IMR-90 (cell line): ENCODE results near the gene PLCB4. TPM values are rescaled to one million over a fixed set of nuclear protein-coding genes. Genes with fewer than 3 reads are reported as not detected.

Source experiments
- ATAC-seq: fragments of 200-7000 bp; cut with Tn5 transposase; 2 replicates; pipeline ENCODE4 v1.9.1; 2020; ENCODE audit warnings: low read depth, mild to moderate bottlenecking, moderate library complexity
- BruUV-seq: library from RNA; stranded (reverse); fragments of 400-500 nt; replicated peaks from 2 replicates; lab custom pipeline; 2021; lab: Mats Ljungman, UMichigan
- CTCF ChIA-PET: fragments of 300-600 bp; formaldehyde crosslinking; extraction: SDS; loops from one replicate; lab custom pipeline; 2021; ENCODE audit warnings: antibody characterized with exemption; lab: Yijun Ruan, JAX
- POLR2A ChIA-PET: fragments of 300-600 bp; sonication (Branson Sonifier 250); formaldehyde crosslinking; loops from one replicate; lab custom pipeline; 2022; ENCODE audit warnings: antibody characterized with exemption; ENCODE audit not compliant: unreplicated experiment; lab: Charles Lee
- DNase-seq: peaks from one replicate; pipeline ENCODE4 v3.0.0; 2013
- H2AFZ ChIP-seq: replicated peaks from 2 replicates; pipeline ENCODE3; 2013; ENCODE audit warnings: low read length, mild to moderate bottlenecking; ENCODE audit not compliant: poor library complexity
- H2AK5ac ChIP-seq: 2 replicates; pipeline ENCODE4 v1.6.1; 2013; ENCODE audit warnings: low read depth, low read length, inconsistent platforms
- H2AK9ac ChIP-seq: replicated peaks from 2 replicates; pipeline ENCODE3; 2013; ENCODE audit warnings: mild to moderate bottlenecking, low read depth, low read length, moderate library complexity; ENCODE audit not compliant: poor library complexity
- H2BK120ac ChIP-seq: 2 replicates; pipeline ENCODE4 v1.6.1; 2013; ENCODE audit warnings: low read depth, low read length, inconsistent platforms
- H2BK15ac ChIP-seq: 3 replicates; pipeline ENCODE4 v1.6.1; 2013; ENCODE audit warnings: low read depth, low read length, inconsistent platforms
- H2BK20ac ChIP-seq: 2 replicates; pipeline ENCODE4 v1.6.1; 2013; ENCODE audit warnings: low read depth, mild to moderate bottlenecking, inconsistent platforms, low read length, moderate library complexity
- H2BK5ac ChIP-seq: 2 replicates; pipeline ENCODE4 v1.6.1; 2013; ENCODE audit warnings: mild to moderate bottlenecking, low read depth, low read length, inconsistent platforms; ENCODE audit not compliant: poor library complexity, severe bottlenecking
- H3K14ac ChIP-seq: replicated peaks from 2 replicates; pipeline ENCODE4 v1.6.1; 2013; ENCODE audit warnings: low read depth, low read length, inconsistent platforms
- H3K18ac ChIP-seq: 2 replicates; pipeline ENCODE4 v1.6.1; 2013; ENCODE audit warnings: low read depth, low read length, control low read depth
- H3K23ac ChIP-seq: 2 replicates; pipeline ENCODE4 v1.6.1; 2013; ENCODE audit warnings: low read depth, low read length, inconsistent platforms
- H3K27ac ChIP-seq: 2 replicates; pipeline ENCODE4 v1.5.1; 2013; ENCODE audit warnings: mild to moderate bottlenecking, control low read depth, low read length; ENCODE audit not compliant: insufficient read depth
- H3K27me3 ChIP-seq: 2 replicates; pipeline ENCODE4 v1.6.1; 2013; ENCODE audit warnings: low read length; ENCODE audit not compliant: control insufficient read depth, insufficient read depth
- H3K36me3 ChIP-seq: 2 replicates; pipeline ENCODE4 v1.6.1; 2013; ENCODE audit warnings: low read length, mixed read lengths; ENCODE audit not compliant: control insufficient read depth, insufficient read depth
- H3K4ac ChIP-seq: 2 replicates; pipeline ENCODE4 v1.6.1; 2013; ENCODE audit warnings: low read depth, low read length, inconsistent platforms
- H3K4me1 ChIP-seq: 2 replicates; pipeline ENCODE4 v1.6.1; 2013; ENCODE audit warnings: low read length, mixed read lengths; ENCODE audit not compliant: control insufficient read depth, insufficient read depth
- H3K4me2 ChIP-seq: 2 replicates; pipeline ENCODE4 v1.6.1; 2013; ENCODE audit warnings: low read depth, mild to moderate bottlenecking, control low read depth, low read length, moderate library complexity
- H3K4me3 ChIP-seq: 2 replicates; pipeline ENCODE4 v1.5.1; 2013; ENCODE audit warnings: low read depth, mild to moderate bottlenecking, control low read depth, low read length, moderate library complexity; ENCODE audit not compliant: insufficient read depth
- H3K56ac ChIP-seq: 2 replicates; pipeline ENCODE4 v1.6.1; 2013; ENCODE audit warnings: low read length, inconsistent platforms; ENCODE audit not compliant: insufficient read depth; ENCODE audit errors: extremely low read depth
- H3K79me1 ChIP-seq, 2 experiments: 2 replicates each; pipeline ENCODE4 v1.6.1; 2013; ENCODE audit warnings: low read length in 2 of 2, inconsistent platforms in 1 of 2, low read depth in 1 of 2
- H3K9ac ChIP-seq: 2 replicates; pipeline ENCODE4 v1.6.1; 2013; ENCODE audit warnings: low read depth, low read length, control low read depth
- H3K9me1 ChIP-seq: 2 replicates; pipeline ENCODE4 v1.6.1; 2013; ENCODE audit warnings: low read length, inconsistent platforms; ENCODE audit not compliant: insufficient read depth
- H3K9me3 ChIP-seq: 2 replicates; pipeline ENCODE4 v1.6.1; 2013; ENCODE audit warnings: low read length; ENCODE audit not compliant: control insufficient read depth, insufficient read depth
- H4K20me1 ChIP-seq: 2 replicates; pipeline ENCODE4 v1.6.1; 2013; ENCODE audit warnings: low read length, inconsistent platforms; ENCODE audit not compliant: insufficient read depth
- H4K5ac ChIP-seq: 2 replicates; pipeline ENCODE4 v1.6.1; 2013; ENCODE audit warnings: mild to moderate bottlenecking, low read depth, low read length, control low read depth
- H4K8ac ChIP-seq, 2 experiments: 2 replicates each; pipeline ENCODE4 v1.6.1; 2013; ENCODE audit warnings: low read depth in 2 of 2, low read length in 2 of 2, control low read depth in 1 of 2, inconsistent platforms in 1 of 2
- H4K91ac ChIP-seq: 2 replicates; pipeline ENCODE4 v1.6.1; 2013; ENCODE audit warnings: low read depth, low read length, inconsistent platforms; ENCODE audit not compliant: insufficient read depth
- BHLHE40 ChIP-seq: fragments of 150-350 bp; IDR thresholded peaks from 2 replicates; pipeline ENCODE4 v1.6.1; 2016; ENCODE audit warnings: mild to moderate bottlenecking, low read depth, low read length
- CEBPB ChIP-seq: IDR thresholded peaks from 2 replicates; pipeline ENCODE4 v1.6.1; 2012; ENCODE audit warnings: low read depth, low read length, improper control_type of control experiment
- CHD1 ChIP-seq: IDR thresholded peaks from 2 replicates; pipeline ENCODE4 v1.6.1; 2012; ENCODE audit warnings: low read depth, low read length, improper control_type of control experiment
- ELK1 ChIP-seq: fragments of 150-350 bp; IDR thresholded peaks from 2 replicates; pipeline ENCODE4 v1.6.1; 2016; ENCODE audit warnings: low read depth, mild to moderate bottlenecking, low read length, moderate library complexity, borderline replicate concordance
- FOS ChIP-seq: fragments of 150-350 bp; IDR thresholded peaks from 2 replicates; pipeline ENCODE4 v1.6.1; 2016; ENCODE audit warnings: low read depth, low read length
- MAFK ChIP-seq: IDR thresholded peaks from 2 replicates; pipeline ENCODE4 v1.6.1; 2012; ENCODE audit warnings: low read depth, low read length, improper control_type of control experiment
- MAZ ChIP-seq: IDR thresholded peaks from 2 replicates; pipeline ENCODE4 v1.6.1; 2012; ENCODE audit warnings: low read depth, mild to moderate bottlenecking, low read length, improper control_type of control experiment, moderate library complexity, borderline replicate concordance
- MXI1 ChIP-seq: IDR thresholded peaks from 2 replicates; pipeline ENCODE4 v1.6.1; 2012; ENCODE audit warnings: low read depth, mild to moderate bottlenecking, low read length, moderate library complexity, borderline replicate concordance
- NFE2L2 ChIP-seq: fragments of 150-350 bp; IDR thresholded peaks from 2 replicates; pipeline ENCODE4 v1.6.1; 2016; ENCODE audit warnings: low read depth, mild to moderate bottlenecking, low read length
- POLR2A ChIP-seq: IDR thresholded peaks from 2 replicates; pipeline ENCODE4 v1.6.1; 2012; ENCODE audit warnings: mild to moderate bottlenecking, low read depth, low read length
- RAD21 ChIP-seq: IDR thresholded peaks from 2 replicates; pipeline ENCODE4 v1.6.1; 2012; ENCODE audit warnings: low read length, improper control_type of control experiment
- RCOR1 ChIP-seq: IDR thresholded peaks from 2 replicates; pipeline ENCODE4 v1.6.1; 2012; ENCODE audit warnings: mild to moderate bottlenecking, low read length, improper control_type of control experiment; ENCODE audit not compliant: insufficient replicate concordance
- RFX5 ChIP-seq: IDR thresholded peaks from 2 replicates; pipeline ENCODE4 v1.8.0; 2012; ENCODE audit warnings: low read depth, mild to moderate bottlenecking, low read length, moderate library complexity
- SMC3 ChIP-seq: fragments of 150-350 bp; IDR thresholded peaks from 2 replicates; pipeline ENCODE4 v1.6.1; 2016; ENCODE audit warnings: low read depth, mild to moderate bottlenecking, antibody characterized with exemption, low read length, moderate library complexity
- WGBS, 2 experiments: methylation state at CpG; one replicate each; pipeline versions ENCODE4 v1.1.5 to v1.1.7; 2013; ENCODE audit warnings: missing lambda C conversion rate in 2 of 2; ENCODE audit not compliant: insufficient read length in 1 of 2; ENCODE audit errors: extremely low coverage in 2 of 2; 5-methylcytosine and 5-hydroxymethylcytosine counted together
- dilution Hi-C: fragments of 300-500 bp; cut with HindIII; formaldehyde crosslinking; loops from one replicate; pipeline ENCODE4 v1.14.3; 2018; ENCODE audit warnings: low sequenced_read_pairs; ENCODE audit not compliant: unreplicated experiment
- in situ Hi-C: fragments of 300-500 bp; cut with MboI; formaldehyde crosslinking; loops from 3 replicates; pipeline ENCODE4 v1.14.3; 2019; ENCODE audit warnings: low sequenced_read_pairs, inconsistent platforms, mixed read lengths
- intact Hi-C: fragments of 100-400 bp; cut with micrococcal nuclease; formaldehyde crosslinking; loops from 2 replicates; pipeline ENCODE4 v1.10.0; 2022
- polyA plus RNA-seq, 3 experiments: library from polyadenylated mRNA; depleted of rRNA; stranded (reverse); fragments of >200 nt; gene quantifications; 2 replicates each; pipeline ENCODE4 v1.2.3, GENCODE V29; 2012; ENCODE audit warnings: low replicate concordance in 1 of 3
- total RNA-seq: library from RNA; depleted of rRNA; stranded (reverse); fragments of >200 nt; gene quantifications from 2 replicates; pipeline ENCODE4 v1.2.3, GENCODE V29; 2012
- TF ChIP-seq, protein P1 (sequence below): fragments of 150-350 bp; IDR thresholded peaks from 2 replicates; pipeline ENCODE4 v1.6.1; 2017; ENCODE audit warnings: mild to moderate bottlenecking, antibody characterized with exemption, low read length, low read depth

Gene PLCB4
- total and polyA plus RNA-seq, 2 of the 4 experiments (the other 2 are of a cell fraction) = 12.5 to 24.0 TPM

- no peak overlapping the region for H3K23ac ChIP-seq
- H2AK5ac ChIP-seq = no peak overlapping the region
- CTCF ChIA-PET = no interaction called here
- no peak for ATAC-seq
- H3K4me3 ChIP-seq = no peak overlapping the region
- dilution Hi-C loops = no loop called here
- H3K9ac ChIP-seq = no peak overlapping the region
- H2BK15ac ChIP-seq = no peak overlapping the region
- H2AFZ ChIP-seq = no peak overlapping the region
- no peak overlapping the region for H2AK9ac ChIP-seq
- H3K14ac ChIP-seq = no peak overlapping the region
- no peak overlapping the region for H2BK5ac ChIP-seq
- H3K18ac ChIP-seq = no peak overlapping the region
- H3K4me1 ChIP-seq = no peaks in the 10 kb centered on the region
- H3K56ac ChIP-seq = no peak overlapping the region
- no peaks in the 10 kb centered on the region for H4K20me1 ChIP-seq
- no TSS peak for BruUV-seq
- H3K79me1 ChIP-seq = no peaks in the 10 kb centered on the region
- no peak overlapping the region for H3K27ac ChIP-seq
- no peaks in the 10 kb centered on the region for H3K36me3 ChIP-seq
- in situ Hi-C loops = no loop called here
- no peak overlapping the region for H4K91ac ChIP-seq
- no peaks in the 10 kb centered on the region for H3K9me3 ChIP-seq
- POLR2A ChIA-PET = no interaction called here
- no peak overlapping the region for H4K5ac ChIP-seq
- H3K27me3 ChIP-seq = peaks cover 23% of the 10 kb centered on the region
- H3K9me1 ChIP-seq = no peaks in the 10 kb centered on the region
- no peak overlapping the region for H4K8ac ChIP-seq
- H3K4me2 ChIP-seq = no peak overlapping the region
- TF ChIP-seq CEBPB (no peak), BHLHE40 (no peak), RFX5 (no peak), ELK1 (no peak), CHD1 (no peak), FOS (no peak), SMC3 (no peak), MAZ (no peak), NFE2L2 (no peak), MXI1 (no peak), MAFK (no peak), RAD21 (no peak), RCOR1 (no peak), POLR2A (no peak)
- TF ChIP-seq, protein P1, sequence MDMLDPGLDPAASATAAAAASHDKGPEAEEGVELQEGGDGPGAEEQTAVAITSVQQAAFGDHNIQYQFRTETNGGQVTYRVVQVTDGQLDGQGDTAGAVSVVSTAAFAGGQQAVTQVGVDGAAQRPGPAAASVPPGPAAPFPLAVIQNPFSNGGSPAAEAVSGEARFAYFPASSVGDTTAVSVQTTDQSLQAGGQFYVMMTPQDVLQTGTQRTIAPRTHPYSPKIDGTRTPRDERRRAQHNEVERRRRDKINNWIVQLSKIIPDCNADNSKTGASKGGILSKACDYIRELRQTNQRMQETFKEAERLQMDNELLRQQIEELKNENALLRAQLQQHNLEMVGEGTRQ = no peak
- no peak overlapping the region for H2BK20ac ChIP-seq
- no peak for DNase-seq
- WGBS, 2 experiments = no CpG with 5 or more reads among the region's 3 CpGs
- H3K4ac ChIP-seq = no peak overlapping the region
- H2BK120ac ChIP-seq = no peak overlapping the region
- intact Hi-C loops = no loop called here
Observed at GRCh38 chr20:9523636-9524035, 454.7 kb downstream of the PLCB4 start.
